ENCODE measurements around the gene YJEFN3.

- TF ChIP-seq, protein P1, sequence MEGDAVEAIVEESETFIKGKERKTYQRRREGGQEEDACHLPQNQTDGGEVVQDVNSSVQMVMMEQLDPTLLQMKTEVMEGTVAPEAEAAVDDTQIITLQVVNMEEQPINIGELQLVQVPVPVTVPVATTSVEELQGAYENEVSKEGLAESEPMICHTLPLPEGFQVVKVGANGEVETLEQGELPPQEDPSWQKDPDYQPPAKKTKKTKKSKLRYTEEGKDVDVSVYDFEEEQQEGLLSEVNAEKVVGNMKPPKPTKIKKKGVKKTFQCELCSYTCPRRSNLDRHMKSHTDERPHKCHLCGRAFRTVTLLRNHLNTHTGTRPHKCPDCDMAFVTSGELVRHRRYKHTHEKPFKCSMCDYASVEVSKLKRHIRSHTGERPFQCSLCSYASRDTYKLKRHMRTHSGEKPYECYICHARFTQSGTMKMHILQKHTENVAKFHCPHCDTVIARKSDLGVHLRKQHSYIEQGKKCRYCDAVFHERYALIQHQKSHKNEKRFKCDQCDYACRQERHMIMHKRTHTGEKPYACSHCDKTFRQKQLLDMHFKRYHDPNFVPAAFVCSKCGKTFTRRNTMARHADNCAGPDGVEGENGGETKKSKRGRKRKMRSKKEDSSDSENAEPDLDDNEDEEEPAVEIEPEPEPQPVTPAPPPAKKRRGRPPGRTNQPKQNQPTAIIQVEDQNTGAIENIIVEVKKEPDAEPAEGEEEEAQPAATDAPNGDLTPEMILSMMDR (IDR thresholded peaks at IDR 0.05): no peak
- TF ChIP-seq, protein P2, sequence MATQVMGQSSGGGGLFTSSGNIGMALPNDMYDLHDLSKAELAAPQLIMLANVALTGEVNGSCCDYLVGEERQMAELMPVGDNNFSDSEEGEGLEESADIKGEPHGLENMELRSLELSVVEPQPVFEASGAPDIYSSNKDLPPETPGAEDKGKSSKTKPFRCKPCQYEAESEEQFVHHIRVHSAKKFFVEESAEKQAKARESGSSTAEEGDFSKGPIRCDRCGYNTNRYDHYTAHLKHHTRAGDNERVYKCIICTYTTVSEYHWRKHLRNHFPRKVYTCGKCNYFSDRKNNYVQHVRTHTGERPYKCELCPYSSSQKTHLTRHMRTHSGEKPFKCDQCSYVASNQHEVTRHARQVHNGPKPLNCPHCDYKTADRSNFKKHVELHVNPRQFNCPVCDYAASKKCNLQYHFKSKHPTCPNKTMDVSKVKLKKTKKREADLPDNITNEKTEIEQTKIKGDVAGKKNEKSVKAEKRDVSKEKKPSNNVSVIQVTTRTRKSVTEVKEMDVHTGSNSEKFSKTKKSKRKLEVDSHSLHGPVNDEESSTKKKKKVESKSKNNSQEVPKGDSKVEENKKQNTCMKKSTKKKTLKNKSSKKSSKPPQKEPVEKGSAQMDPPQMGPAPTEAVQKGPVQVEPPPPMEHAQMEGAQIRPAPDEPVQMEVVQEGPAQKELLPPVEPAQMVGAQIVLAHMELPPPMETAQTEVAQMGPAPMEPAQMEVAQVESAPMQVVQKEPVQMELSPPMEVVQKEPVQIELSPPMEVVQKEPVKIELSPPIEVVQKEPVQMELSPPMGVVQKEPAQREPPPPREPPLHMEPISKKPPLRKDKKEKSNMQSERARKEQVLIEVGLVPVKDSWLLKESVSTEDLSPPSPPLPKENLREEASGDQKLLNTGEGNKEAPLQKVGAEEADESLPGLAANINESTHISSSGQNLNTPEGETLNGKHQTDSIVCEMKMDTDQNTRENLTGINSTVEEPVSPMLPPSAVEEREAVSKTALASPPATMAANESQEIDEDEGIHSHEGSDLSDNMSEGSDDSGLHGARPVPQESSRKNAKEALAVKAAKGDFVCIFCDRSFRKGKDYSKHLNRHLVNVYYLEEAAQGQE (IDR thresholded peaks at IDR 0.05; ENCODE audit: insufficient read depth in 1 of 2, low read depth in 2 of 2, low read length in 1 of 2): no peak
These were observed 32.8 kb upstream of the YJEFN3 start for GRCh38 chr19:19495614-19496603.
